Natural killer cell (primary cell): ENCODE measurements around the gene DOCK1. TPM values are rescaled to one million over a fixed set of nuclear protein-coding genes. Genes with fewer than 3 reads are reported as not detected.

Experiments used
- ATAC-seq, 3 donors: fragments of 150-1000 bp in 2 of 3; fragments of 200-7000 bp in 1 of 3; cut with Tn5 transposase; 1 replicate in 1 of 3; 2 replicates in 2 of 3; pipeline ENCODE4 v1.10.0; 2021; ENCODE audit warnings: mild to moderate bottlenecking in 2 of 3, moderate library complexity in 2 of 3
- DNase-seq, 2 donors: peaks; one replicate each; pipeline versions ENCODE4 v3.0.0 to v3.0.0-alpha.2; 2013 to 2021; ENCODE audit warnings: mixed read lengths in 1 of 2
- H3K27ac ChIP-seq: one replicate; pipeline ENCODE4 v1.5.1; 2013; ENCODE audit warnings: mild to moderate bottlenecking, low read length
- H3K27me3 ChIP-seq: one replicate; pipeline ENCODE4 v1.6.1; 2013; ENCODE audit warnings: low read length; ENCODE audit not compliant: control insufficient read depth, insufficient read depth
- H3K36me3 ChIP-seq: one replicate; pipeline ENCODE4 v1.6.1; 2013; ENCODE audit warnings: low read length; ENCODE audit not compliant: control insufficient read depth, insufficient read depth
- H3K4me1 ChIP-seq: one replicate; pipeline ENCODE4 v1.6.1; 2013; ENCODE audit warnings: low read length; ENCODE audit not compliant: control insufficient read depth, insufficient read depth
- H3K4me3 ChIP-seq: one replicate; pipeline ENCODE4 v1.5.1; 2013; ENCODE audit warnings: low read length
- H3K9me3 ChIP-seq: one replicate; pipeline ENCODE4 v1.6.1; 2013; ENCODE audit warnings: low read length; ENCODE audit not compliant: control insufficient read depth, insufficient read depth
- H3K27ac Mint-ChIP-seq, 2 donors: one replicate each; pipeline ENCODE4 v1.8.0; 2022; ENCODE audit warnings: mild to moderate bottlenecking in 2 of 2, mixed read lengths in 2 of 2, moderate library complexity in 1 of 2
- H3K27me3 Mint-ChIP-seq, 2 donors: one replicate each; pipeline ENCODE4 v1.8.0; 2022; ENCODE audit warnings: low read depth in 2 of 2, mixed read lengths in 2 of 2
- H3K36me3 Mint-ChIP-seq: one replicate; pipeline ENCODE4 v1.8.0; 2022; ENCODE audit warnings: mixed read lengths
- H3K4me1 Mint-ChIP-seq, 2 donors: one replicate each; pipeline ENCODE4 v1.8.0; 2022; ENCODE audit warnings: mixed read lengths in 2 of 2
- H3K4me3 Mint-ChIP-seq: one replicate; pipeline ENCODE4 v1.8.0; 2022; ENCODE audit warnings: mild to moderate bottlenecking, moderate library complexity, mixed read lengths
- H3K9me3 Mint-ChIP-seq, 2 donors: one replicate each; pipeline ENCODE4 v1.8.0; 2022; ENCODE audit warnings: mixed read lengths in 2 of 2
- CTCF ChIP-seq: fragments of 200-600 bp; IDR thresholded peaks from one replicate; pipeline ENCODE4 v1.8.0; 2022; ENCODE audit warnings: antibody characterized with exemption
- WGBS: methylation state at CpG from one replicate; pipeline ENCODE4 v1.1.7; 2013; ENCODE audit warnings: missing lambda C conversion rate; ENCODE audit not compliant: insufficient coverage; 5-methylcytosine and 5-hydroxymethylcytosine counted together
- intact Hi-C: fragments of 100-400 bp; cut with micrococcal nuclease; formaldehyde crosslinking; loops from one replicate; pipeline ENCODE4 v1.14.2; 2022
- total RNA-seq, 4 donors: library from RNA; stranded (reverse); fragments of 120-200 nt in 1 of 4; gene quantifications; one replicate each; pipeline versions ENCODE4 v1.2.3 to v1.2.4, GENCODE V29; 2013 to 2022

DOCK1 gene
- total RNA-seq, 3 donors from 2014 or later (not counting 1 experiment from before 2014, with no cell fraction given): 0.07 to 0.12 (median 0.08) TPM

- ATAC-seq: no peak
Measured at GRCh38 chr10:126993208-126993607, 88.0 kb downstream of the DOCK1 start.

GRCh38 chr10:126997801-126998590 lies 92.8 kb downstream of the DOCK1 start:
- Mint-ChIP-seq H3K27ac (no peak overlapping the region), H3K4me1 (no peaks in the 10 kb centered on the region), H3K9me3 (peaks cover 2 to 4% of the 10 kb centered on the region in 2 donors), H3K4me3 (no peak overlapping the region), H3K27me3 (peaks cover 0 to 2% of the 10 kb centered on the region in 2 donors), H3K36me3 (no peaks in the 10 kb centered on the region)
- Histone ChIP-seq H3K9me3 (no peaks in the 10 kb centered on the region), H3K27ac (no peak overlapping the region), H3K36me3 (no peaks in the 10 kb centered on the region), H3K4me3 (no peak overlapping the region), H3K27me3 (no peaks in the 10 kb centered on the region), H3K4me1 (no peaks in the 10 kb centered on the region)
- ATAC-seq: no peak
- intact Hi-C loops: no loop called here
- TF ChIP-seq CTCF: no peak
- 88% methylated on average over 7 of the region's 8 CpGs for WGBS
- no peak for DNase-seq

More at GRCh38 chr10:126993208-126993607, 88.0 kb downstream of the DOCK1 start:
- H3K36me3 ChIP-seq: no peaks in the 10 kb centered on the region
- H3K4me3 Mint-ChIP-seq: no peak overlapping the region
- no peak for TF ChIP-seq CTCF
- no peaks in the 10 kb centered on the region for H3K27me3 ChIP-seq
- H3K36me3 Mint-ChIP-seq: no peaks in the 10 kb centered on the region
- H3K9me3 Mint-ChIP-seq: no peaks in the 10 kb centered on the region
- no peaks in the 10 kb centered on the region for H3K4me1 ChIP-seq
- no peak for DNase-seq
- H3K27ac Mint-ChIP-seq: no peak overlapping the region
- no peak overlapping the region for H3K27ac ChIP-seq
- no peaks in the 10 kb centered on the region for H3K27me3 Mint-ChIP-seq
- no peak overlapping the region for H3K4me3 ChIP-seq
- no peaks in the 10 kb centered on the region for H3K9me3 ChIP-seq
- no peaks in the 10 kb centered on the region for H3K4me1 Mint-ChIP-seq
- WGBS: 93% methylated on average over 4 of the region's 7 CpGs
- intact Hi-C loops: no loop called here

- 85% methylated on average over 12 of the region's 12 CpGs for WGBS
- TF ChIP-seq CTCF: no peak
- no peak overlapping the region for H3K4me3 ChIP-seq
- H3K27me3 ChIP-seq: no peaks in the 10 kb centered on the region
- intact Hi-C loops: no loop called here
- Mint-ChIP-seq H3K9me3 (peaks cover 2 to 4% of the 10 kb centered on the region in 2 donors), H3K36me3 (no peaks in the 10 kb centered on the region), H3K27ac (no peak overlapping the region), H3K4me1 (no peaks in the 10 kb centered on the region), H3K4me3 (no peak overlapping the region), H3K27me3 (peaks cover 0 to 2% of the 10 kb centered on the region in 2 donors)
- H3K27ac ChIP-seq: no peak overlapping the region
- no peaks in the 10 kb centered on the region for H3K9me3 ChIP-seq
- no peaks in the 10 kb centered on the region for H3K36me3 ChIP-seq
- H3K4me1 ChIP-seq: no peaks in the 10 kb centered on the region
- ATAC-seq: no peak
- no peak for DNase-seq
Measured at GRCh38 chr10:127000598-127000997, 95.4 kb downstream of the DOCK1 start.
